22Rv1 (cell line): ENCODE results near the gene OR2B2.

Experiments
- ZFX ChIP-seq: fragments of 450-650 bp; IDR thresholded peaks from 2 replicates; pipeline ENCODE4 v1.6.1; 2017; ENCODE audit warnings: antibody characterized with exemption, borderline replicate concordance
- TF ChIP-seq, protein P1 (sequence below): fragments of 450-650 bp; IDR thresholded peaks from 2 replicates; pipeline ENCODE4 v1.5.1; 2017; ENCODE audit warnings: mild to moderate bottlenecking

DNA sequence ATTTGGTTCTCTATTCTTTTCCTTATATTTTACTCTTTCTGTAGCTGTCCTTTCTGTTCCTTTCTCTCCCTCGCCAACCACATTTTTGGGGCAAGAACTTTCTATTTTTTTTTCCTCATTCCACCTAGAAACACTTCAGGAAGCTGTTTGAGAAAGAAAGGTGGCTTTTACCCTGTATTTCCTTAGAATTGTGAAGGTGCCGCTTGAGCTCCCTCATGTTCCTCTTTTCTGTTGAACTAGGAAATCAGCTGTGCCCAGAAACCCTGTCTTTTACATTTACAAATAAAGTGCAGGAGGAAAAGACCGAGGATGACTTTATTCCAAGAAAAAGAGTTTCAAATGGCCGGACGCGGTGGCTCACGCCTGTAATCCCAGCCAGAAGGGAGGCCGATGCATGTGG, 38.2 kb downstream of the OR2B2 start:
- TF ChIP-seq, protein P1, sequence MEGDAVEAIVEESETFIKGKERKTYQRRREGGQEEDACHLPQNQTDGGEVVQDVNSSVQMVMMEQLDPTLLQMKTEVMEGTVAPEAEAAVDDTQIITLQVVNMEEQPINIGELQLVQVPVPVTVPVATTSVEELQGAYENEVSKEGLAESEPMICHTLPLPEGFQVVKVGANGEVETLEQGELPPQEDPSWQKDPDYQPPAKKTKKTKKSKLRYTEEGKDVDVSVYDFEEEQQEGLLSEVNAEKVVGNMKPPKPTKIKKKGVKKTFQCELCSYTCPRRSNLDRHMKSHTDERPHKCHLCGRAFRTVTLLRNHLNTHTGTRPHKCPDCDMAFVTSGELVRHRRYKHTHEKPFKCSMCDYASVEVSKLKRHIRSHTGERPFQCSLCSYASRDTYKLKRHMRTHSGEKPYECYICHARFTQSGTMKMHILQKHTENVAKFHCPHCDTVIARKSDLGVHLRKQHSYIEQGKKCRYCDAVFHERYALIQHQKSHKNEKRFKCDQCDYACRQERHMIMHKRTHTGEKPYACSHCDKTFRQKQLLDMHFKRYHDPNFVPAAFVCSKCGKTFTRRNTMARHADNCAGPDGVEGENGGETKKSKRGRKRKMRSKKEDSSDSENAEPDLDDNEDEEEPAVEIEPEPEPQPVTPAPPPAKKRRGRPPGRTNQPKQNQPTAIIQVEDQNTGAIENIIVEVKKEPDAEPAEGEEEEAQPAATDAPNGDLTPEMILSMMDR: no peak
- TF ChIP-seq ZFX: no peak
